HG02852 (cell line): ENCODE data around the gene NEAT1.

Source experiments
- ATAC-seq: cut with Tn5 transposase; IDR thresholded peaks from one replicate; pipeline ENCODE4 v1.9.1; 2021; ENCODE audit warnings: mild to moderate bottlenecking, moderate library complexity; ENCODE audit not compliant: unreplicated experiment

NEAT1 gene

DNA sequence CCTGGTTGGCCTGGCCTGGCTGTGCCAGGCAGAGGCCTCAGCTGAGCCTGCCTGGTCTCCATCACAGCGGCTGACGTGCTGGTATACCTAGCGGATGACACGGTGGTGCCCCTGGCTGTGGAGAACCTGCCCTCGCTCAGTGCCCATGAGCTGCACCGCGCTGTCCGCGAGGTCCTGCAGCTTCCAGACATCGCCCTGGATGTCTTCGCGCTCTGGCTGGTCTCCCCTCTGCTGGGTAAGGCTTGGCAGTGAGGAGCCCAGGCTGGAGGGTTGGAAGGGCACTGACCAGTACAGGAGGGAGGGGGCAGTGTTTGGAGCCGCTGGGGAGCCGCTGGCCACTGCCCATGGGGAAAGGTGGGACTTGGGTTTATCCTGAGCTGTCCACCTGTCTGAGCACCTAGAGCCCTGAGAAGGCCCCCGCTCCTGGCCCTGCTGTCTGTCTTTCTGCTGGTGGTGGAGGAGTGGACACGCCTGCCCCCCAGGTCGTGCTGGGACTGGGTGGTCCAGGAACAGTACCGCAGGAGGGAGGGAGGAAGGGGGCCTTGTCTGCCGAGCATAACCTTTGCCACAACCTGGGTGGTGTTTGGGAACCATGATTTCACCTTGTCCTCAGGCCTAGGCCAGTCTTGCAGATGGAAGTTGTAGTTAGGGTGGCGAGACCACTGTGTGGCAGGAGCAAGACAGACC, 33.2 kb upstream of the NEAT1 start:
- no peak for ATAC-seq

DNA sequence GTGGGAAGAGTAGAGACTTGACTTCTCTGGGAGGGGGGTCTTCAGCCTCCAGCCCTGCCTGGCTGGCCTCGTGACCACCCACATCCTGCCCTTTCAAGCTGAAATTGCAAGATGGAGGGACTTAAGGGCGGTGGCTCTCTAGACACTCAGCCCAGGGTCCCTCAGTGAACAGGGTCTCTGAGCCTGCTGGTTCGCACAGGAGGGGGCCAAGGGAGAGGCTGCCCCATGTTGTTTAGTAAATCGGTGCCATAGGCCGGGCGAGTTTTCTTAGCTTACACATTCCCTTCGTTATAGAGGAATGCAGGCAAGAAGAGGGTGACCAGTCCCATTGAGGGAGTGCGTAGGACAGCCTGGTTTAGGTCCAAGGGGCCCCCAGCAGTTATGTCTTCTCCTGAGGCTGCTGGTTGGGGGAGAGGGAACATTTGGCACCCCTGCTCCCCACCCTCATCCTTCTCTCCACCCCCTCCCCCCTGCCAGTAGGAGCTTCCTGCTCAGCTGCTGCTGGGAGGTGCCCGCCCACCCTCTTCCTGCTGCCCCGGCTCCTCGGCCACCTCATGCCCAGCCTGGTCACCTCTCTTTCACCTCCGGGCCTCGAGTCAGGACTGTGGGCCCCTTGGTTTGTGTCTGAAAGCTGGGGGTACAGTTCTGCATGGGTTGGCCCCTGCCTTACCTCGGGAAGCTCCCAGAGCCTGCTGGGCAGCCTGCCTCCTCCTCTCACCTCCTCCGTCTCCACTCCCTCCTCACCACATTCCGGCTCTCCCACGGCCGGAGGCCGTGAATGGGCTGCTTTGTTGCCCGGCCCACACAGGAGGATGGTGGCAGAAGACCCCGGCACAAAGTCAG, 32.3 kb upstream of the NEAT1 start:
- ATAC-seq: no peak

DNA sequence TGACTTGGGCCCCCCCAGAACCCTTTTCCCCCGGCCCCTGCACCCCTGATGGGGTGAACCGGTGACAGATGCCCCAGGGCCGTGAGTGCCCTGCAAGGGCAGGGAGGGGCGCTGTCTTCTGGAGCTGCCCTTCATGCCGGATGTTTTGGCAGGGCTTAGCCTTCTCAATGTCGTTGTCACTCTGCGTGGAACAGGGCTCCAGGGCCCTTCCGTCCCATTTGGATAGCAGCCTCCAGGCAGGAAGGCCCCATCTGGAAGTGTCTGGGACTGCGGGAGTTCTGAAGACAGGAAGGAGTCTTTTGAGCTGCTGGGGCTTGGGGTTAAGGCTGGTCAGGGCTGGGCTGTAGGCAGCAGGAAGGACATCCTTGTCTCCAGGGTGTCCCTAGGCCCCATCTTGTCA, 31.6 kb upstream of the NEAT1 start:
- ATAC-seq: no peak

DNA sequence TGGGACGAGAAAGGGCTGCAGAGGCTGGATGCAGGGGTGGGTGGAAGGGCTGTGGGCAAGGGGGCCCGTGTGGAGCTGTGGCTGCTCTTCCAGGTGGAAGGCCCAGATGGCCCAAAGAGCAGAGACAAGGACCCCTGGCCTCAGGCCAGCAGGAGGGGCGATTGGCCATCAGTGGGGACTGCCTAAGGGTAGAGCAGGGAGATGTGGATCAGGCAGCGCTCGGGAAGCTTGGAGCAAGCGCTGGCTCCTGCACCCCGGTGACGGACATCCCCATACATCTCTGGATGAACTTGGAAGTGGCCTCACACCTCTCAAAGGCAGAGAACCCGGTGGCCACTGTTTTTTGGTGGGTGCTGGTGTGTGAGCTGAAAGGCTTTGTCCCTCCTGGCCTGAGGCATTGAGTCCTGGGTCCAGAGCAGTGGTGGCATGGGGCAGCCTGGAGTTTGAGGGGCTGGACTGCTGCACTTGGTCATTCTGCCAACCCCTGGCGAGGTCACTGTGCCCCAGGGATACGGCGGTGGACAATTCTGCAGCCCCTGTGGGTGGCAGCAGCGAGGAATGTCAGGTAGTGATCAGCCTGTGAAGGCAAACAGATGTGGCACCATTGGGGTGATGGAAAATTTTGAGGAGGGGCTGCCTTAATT, 30.3 kb upstream of the NEAT1 start:
- ATAC-seq: no peak

DNA sequence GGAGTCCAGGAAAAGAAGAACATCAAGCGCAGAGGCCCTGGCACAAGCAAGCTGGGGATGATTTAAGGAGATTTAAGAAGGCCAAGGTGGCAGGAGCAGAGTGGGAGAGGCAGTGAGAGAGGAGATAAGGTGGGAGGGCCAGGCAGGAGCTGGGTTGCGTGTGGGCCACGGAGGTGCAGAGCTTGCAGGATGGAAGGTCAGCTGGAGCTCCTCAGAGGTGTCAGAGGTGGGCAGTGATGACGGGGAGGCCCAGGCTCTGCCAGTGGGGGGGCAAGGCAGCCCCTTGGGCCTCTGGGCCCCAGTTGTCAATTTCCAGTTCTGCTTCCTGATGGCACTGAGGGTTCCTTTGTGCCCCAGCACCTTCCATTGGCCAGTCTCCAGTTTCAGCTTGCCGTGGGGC, 29.7 kb upstream of the NEAT1 start:
- no peak for ATAC-seq

DNA sequence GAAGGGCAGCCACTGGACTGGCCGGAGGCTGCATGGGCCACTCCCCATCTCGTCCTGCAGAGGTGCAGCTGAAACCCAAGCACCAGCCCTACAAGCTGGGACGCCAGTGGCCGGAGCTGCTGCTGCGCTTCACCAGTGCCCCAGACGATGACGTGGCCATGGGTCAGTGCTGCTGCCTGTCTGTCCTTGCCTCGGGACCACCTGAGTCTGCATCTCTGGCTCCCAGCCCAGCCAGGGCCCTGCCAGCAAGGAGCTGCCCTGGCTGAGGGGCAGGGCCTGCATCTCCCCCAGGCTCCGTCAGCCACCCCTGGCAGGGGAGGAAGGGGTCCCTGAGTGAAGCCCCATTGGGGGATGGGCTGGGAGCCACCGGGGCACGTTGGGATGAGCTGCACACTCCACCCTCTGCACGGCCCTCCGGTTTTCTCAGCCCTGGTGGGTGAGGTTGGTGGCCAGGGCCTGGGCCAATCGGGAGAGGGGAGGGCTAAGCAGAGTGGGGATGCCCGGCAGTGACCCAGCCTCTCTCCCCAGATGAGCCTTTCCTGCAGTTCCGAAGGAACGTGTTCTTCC, 29.0 kb upstream of the NEAT1 start:
- ATAC-seq: no peak

DNA sequence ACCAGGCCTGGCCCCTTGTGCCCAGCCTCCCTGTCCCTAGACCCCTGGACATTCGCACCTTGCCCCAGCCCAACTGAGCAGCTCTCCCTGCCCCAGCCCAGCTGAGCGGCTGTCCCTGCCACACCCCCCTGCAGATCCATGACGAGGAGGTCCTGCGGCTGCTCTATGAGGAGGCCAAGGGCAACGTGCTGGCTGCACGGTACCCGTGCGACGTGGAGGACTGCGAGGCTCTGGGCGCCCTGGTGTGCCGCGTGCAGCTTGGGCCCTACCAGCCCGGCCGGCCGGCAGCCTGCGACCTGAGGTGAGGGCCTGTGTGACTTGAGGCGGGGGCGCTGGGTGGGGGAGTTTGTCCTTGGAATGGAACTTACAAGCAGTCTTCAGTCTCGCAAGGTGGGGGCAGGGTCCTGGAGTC, 28.5 kb upstream of the NEAT1 start:
- no peak for ATAC-seq

DNA sequence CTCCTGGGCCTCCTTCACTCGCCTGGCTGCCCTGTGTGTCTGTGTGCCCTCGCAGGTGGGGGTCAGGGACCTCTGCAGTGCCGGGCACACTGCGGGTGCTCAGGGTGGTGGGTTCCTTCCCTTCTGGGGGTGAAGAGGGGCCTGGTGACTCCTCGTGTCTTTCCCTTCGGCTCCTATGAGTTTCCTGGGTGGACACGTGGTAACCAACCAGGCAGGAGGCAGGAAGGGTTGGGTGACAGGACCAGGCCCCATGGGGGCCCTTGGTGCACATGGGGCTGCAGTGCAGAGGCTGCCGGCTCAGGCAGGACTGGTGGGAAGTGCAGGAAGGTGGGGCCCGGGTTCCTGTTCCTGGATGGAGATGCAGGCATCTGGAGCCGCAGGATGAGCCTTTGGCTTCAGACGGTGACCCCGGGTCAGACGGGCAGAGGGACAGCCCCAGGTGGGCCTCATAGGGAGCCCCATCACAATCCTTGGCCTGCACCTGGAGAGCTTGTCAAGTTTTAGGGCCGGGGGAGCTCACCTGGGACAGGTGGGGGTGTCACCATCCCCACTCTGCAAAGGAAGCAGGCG, 26.6 kb upstream of the NEAT1 start:
- no peak for ATAC-seq

DNA sequence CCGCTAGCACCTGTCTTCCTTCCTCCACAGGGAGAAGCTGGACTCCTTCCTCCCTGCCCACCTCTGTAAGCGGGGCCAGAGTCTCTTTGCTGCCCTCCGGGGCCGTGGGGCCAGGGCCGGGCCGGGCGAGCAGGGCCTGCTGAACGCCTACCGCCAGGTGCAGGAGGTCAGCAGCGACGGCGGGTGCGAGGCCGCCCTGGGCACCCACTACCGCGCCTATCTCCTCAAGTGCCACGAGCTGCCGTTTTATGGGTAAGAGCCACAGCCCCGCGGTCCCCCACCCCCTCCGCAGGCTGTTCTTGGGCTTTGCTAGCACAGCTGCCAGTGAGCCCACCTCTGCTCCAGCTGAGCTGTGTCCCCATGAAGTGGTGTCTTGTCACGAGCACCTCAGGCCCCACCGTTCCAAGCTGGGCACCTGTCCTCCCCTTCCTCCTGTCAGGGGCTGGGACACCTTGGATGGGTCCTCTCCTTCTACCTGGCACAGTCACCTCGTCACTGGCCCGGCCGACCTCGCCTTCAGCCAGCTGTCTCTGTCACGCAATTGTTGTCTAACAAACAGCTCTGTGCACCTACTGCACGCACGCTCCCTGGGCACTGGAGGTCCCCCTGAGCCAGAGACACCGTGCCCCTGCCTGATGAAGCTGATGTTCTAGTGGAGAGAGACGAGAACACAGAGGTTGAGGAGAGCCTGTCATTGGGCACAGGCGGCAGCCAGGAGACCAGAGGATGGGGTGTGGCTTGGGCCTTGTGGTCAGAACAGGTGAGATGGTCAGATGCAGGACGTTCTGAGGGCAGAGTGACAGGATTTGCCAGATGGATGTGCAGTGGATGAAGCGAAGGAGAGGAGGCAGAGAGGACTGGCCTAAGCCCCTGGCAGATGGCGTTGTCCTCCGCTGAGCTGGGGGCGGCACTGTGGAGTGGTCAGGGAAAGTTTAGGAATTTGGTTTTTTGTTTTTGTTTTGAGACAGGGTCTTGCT, 25.5 kb upstream of the NEAT1 start:
- no peak for ATAC-seq

DNA sequence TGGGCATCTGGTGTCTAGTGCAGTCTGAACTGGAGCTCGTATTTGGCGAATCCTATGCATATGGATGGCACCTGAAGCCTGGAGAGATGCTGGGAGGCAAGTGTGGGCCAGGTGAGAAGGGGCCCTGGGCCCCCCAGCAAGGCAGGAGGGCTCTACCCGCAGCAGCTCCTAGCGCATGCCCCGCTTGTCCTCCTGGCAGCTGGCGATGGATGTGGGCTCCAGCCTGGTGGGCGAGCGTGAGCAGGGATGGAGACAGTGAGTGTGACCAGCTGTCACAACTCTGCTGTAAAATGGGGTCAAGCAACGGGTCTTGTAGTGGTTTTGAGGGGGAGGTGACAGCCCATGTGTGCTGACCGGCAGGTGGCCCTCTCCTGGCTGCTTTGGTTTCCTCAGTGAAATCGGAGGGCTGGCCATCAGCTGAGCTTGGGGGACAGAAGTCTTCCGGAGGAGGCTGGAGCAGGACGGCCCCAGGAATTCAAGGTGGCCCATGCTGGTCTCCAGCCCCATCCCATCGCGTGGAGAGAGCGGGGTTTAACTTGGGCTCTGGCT, 24.2 kb upstream of the NEAT1 start:
- no peak for ATAC-seq

DNA sequence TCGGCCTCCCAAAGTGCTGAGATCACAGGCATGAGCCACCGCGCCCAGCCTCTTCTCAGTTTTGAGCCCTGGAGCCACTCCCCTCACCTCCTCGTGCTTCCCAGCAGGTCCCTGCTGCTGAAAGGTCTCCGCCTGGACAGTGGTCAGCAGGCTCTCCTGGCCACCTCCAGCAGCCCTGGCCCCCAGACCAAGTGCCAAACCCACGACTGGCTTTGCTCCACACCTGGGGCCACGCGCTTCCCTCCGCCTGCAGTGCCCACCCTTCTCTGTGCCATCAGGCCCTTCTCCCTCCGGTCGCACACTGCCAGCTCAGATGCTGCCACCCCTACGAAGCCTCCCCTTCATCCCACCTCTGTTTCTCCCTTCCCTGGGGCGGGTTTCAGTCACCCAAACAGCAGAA, 23.3 kb upstream of the NEAT1 start:
- no peak for ATAC-seq

DNA sequence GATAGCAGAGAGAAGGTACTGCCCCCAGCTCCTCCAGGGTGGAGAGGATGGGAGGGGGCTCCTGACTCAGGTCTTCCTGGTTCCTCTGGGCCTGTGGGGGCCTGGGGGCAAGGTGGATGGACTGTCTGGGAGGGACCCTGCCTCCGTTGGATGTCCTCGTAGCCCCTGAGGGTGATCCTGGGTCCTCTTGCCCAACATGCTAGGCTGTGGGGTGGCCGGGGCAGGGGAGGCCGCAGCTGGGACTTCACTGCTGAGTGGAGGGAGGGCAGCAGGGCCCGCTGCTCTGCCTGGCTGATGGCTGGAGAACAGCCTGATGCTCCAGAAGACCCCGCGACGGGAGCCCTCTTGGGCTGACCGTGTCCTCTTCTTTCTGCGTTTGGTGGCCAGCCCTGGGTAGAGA, 22.8 kb upstream of the NEAT1 start:
- no peak for ATAC-seq

DNA sequence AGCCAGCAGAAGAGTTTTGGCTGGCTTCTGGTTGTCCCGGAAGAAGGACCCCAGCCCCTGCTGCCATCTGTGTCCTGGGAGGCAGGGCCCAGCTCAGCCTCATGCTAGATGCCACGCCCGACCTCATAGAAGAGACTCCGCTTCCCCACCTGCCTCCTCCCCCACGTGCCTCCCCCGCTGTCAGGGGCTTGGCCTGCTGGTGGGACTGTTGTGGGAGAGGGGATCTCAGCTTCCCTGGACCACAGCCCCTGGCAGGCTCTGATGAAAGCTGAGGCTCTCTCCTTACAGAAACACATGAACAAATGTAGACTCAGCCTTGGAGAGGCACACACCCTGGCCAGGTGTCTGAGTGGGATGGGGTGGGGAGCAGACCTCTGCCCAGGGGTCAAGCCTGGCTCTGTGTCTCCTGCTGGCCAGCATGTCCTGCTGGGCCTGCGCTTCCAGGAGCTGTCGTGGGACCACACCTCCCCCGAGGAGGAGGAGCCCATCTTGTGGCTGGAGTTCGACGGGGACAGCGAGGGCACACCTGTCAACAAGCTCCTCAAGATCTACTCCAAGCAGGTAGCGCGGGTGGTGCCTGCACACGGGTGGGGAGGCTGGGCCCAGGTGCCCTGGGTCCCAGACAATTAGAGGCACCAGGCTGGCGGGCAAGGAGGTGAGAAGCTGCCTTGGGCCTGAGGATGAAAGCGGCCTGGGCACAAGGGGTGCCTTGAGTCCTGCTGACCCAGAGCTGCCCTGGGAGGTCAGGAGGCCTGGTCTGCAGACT, 22.1 kb upstream of the NEAT1 start:
- no peak for ATAC-seq

DNA sequence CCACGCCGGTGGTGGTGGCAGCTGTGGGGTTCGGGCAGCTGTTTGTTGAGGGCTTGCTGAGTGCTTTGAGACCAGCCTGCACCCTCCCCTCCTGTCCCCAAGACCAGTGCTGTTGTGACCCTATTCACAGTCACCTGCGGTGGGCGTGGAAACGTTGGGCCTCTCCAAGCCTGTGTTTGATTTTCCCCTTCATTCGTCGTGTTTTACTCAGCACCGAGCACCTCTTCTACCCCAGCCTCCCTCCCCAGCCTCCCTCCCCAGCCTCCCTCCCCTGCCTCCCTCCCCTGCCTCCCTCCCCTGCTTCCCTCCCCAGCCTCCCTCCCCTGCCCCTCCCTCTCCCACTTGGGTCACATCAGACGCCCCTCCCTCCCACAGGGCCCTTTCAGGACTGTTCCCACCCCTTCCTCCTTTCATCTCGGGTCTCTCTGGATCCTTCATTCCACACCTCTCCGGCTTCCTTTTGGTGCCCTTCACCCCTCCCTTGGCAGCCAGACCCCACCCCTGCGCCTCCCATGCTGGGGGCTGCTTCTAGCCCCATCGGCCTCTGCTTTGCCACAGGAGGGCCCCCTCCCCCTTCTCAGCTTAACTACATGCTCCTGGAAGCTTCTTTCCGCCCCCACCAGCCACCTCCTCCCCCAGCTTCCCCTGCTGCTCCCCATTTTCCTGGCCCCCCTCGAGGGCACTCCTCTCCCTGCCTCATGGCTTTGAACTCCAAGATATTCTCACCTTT, 21.4 kb upstream of the NEAT1 start:
- ATAC-seq: no peak

DNA sequence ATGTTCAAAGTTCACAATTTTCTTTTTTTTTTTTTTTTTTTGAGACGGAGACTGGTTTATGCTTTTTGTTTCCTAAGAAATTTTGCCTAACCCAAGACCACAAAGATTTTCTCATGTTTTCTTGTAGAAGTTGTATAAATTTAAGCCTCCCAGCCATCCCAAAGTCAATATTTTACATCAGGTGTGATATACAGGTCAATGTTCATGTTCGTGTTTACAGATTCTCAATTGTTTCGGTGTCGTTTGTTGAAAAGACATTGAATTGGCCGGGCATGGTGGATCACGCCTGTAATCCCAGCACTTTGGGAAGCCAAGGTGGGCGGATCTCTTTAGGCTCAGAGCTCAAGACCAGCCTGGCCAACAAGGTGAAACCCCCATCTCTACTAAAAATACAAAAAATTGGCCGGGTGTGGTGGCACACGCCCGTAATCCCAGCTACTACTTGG, 20.8 kb upstream of the NEAT1 start:
- ATAC-seq: no peak

DNA sequence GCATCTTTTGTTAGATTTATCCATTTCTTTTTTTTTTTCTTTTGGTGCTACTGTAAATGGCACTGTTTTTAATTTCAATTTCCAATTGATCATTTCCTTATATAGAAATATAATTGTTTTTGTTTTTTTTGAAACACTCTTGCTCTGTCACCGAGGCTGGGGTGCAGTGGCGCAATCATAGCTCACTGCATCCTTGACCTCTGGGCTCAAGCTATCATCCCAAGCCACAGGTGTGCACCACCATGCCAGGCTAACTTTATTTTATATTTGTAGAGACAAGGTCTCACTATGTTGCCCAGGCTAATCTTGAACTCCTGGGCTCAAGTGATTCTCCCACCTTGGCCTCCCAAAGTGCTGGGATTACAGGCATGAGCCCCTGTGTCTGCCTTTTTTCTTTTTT, 19.8 kb upstream of the NEAT1 start:
- ATAC-seq: no peak

DNA sequence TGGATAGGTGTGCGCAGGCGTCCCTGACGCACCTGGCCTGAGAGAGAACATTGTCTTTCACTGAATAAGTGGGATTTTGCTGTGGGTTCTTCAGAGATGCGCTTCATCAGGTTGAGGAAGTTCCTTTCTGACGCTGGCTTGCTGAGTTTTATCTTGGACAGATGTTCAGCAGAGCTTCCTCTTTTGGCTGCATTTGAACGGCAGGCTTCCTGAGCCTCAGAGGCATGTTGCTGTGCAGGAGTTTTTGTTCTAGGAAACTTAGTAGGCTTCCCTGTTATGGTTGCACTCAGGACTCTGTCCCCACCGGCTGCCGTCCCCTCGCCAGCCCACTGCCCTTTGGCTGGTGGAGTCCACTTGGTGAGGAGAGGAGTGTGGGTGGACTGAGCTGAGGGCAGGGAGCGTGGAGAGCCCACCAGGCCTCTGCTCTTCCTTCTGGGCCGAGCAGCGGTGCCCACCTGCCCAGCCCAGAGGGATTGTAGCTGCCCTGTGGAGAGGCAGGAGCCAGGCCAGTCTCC, 18.9 kb upstream of the NEAT1 start:
- no peak for ATAC-seq

DNA sequence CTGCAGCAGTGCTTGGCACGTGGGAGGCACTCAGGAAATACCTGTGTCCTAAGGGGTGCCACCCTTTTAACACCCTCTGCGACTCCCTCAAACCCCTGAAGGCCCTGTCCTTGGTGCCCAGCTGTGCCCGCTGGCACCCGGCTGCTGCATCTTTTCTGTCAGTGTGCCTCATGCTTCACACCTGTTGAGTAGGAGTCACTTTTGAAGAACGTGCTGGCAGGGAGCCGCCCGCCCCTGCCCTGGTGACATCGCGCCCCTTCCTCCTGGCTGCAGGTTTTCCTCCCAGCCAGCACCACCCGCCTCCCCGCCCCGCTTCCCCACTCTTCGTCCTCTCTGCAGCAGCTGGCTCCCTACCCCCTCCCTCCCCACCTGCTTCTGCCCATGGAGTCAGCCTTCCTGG, 18.4 kb upstream of the NEAT1 start:
- ATAC-seq: no peak
